HG03159 (cell line): ENCODE data around the gene TMPRSS4.
A peak's percentile ranks its signal among the peaks of the same experiment; 100 is the strongest.

ENCODE experiments used
- ATAC-seq: cut with Tn5 transposase; IDR thresholded peaks from one replicate; pipeline ENCODE4 v1.9.1; 2021; ENCODE audit warnings: mild to moderate bottlenecking, moderate library complexity; ENCODE audit not compliant: unreplicated experiment

Gene TMPRSS4

DNA sequence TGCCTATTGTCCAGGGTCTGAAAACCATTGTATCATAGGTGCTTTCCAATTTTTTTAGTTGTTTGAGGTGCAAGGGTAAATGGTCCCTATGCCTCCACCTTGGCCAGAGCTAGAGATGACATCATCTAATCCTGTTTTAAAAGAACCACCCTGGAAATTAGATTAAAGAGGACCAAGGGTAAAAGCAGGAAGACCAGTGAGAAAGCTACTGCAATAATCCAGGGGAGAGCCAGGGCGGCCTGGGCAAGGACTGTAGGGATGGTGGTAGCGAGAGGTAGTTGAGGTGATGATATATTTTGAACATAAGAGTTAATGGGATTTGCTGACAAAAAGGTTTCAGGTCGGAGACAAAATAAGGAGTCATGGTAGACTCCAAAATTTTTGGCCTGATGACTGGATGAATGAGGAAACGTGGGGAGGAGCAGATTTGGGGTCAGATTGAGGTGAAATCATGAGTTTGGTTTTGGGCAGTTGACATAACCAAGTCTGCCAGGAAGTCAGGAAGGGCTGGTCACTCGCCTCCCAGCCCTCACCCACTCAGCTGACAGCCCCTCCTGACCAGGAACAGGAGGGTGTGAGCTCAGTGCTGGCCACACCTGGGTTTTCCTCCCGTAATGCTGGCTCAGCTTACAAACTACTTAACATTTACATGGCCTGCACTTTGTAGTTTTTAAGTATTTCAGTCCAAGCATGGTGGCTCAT, 52.7 kb downstream of the TMPRSS4 start:
- no peak for ATAC-seq

DNA sequence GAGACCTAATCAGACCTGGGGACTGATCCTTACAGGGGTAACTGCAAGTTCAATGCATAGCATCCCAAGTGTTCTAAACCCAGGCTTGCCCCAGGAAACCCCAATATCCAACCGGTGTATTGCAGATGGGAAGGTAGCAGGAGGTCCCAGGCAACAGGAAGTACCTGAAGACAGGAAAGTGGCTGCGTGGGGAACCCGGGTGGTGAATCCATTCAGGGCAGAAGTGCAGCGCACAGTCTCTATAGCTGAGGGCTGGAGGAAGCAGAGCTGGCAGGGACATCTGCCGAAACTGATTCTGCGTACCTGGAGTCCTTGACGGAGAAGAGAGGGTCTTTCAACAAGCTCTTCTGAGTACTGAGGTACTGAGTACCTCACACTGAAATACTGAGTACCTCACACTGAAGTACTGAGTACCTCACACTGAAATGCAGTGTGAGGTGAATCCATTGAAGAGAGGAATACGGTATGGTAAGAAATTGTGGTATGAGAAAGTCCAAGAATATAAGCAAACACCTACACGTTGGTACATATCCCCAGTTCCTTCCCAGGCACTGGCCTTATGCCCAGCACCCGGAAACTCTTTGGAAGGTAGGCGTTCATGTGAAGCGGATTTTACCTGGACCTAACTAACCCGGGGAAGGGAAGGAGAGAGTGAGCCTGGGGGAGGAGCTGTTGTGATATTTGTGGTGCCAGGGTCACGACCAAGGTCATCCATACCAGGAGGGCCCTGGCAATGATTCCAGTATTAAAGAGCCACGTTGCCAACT, 55.7 kb downstream of the TMPRSS4 start:
- no peak for ATAC-seq

DNA sequence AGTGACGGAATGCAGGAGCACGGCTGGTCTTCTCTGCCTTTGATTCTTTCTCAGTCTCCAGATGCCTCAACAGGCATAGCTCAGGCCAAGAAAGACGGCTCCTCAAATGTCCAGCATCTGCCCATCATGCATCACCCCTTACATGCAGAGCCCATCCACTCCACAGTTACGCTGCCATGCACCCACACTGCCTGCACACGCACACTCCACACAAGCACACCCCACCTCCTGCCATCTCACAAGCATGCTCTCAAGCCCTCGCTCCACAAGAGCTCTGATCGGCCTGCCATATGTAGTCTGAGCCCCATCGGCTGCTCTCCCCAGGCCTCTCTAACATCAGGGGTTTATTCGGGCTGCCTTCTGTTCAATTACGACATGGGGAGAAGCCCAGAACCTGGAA, 56.9 kb downstream of the TMPRSS4 start:
- ATAC-seq = no peak

DNA sequence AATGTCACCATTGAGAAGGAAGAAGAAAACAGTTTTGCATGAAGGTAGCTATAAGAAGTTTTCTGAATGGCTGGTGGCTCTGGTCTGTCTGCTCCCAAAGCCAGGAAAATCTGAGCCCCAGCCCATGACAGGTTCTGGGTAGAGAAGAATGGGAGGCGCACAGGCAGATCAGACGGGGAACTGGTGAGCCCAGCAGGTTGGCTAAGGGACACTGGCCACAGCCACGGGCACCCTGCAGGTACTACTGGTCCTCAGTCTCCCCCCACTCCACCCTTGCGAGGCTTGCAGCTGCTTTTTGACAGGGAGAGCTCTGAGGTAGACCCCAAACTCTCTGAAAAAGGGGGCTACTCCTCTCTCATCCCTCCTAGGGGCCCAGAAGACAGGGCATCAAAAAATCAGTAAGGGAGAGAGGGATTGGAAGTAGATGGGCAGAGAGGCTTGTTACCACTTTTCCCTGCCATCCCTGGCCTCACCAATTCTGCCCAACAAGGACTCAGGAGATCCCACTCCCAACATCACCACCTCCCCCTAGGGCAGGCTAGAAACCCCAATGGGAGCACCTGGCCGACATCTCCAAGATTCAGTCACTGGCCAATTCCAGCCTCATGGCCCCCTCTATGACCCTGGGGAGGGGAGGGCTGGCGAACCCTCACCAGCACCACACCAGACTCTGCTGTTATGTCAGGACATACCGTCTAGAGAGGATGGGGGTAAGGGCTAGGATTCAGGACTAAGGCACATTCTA, 58.3 kb downstream of the TMPRSS4 start:
- no peak for ATAC-seq

DNA sequence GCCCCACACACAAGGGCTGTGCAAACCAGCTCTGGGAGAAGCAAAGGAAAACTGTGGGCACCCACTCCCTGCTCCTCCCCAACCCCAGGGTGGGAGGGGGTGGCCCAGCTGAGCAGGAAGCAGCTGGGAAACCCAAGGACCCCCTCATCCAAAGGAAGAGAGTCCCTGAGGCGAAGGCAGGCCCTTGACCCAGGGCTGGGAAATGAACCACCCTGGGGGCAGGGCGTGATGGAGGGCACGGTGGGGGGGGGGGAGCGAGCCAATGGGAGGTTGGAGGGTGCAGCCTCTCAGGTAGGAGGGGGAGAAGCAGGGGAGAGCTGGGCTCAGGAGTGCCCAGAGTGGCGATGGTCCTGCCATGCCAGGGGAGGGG, 58.9 kb downstream of the TMPRSS4 start:
- ATAC-seq = no peak

DNA sequence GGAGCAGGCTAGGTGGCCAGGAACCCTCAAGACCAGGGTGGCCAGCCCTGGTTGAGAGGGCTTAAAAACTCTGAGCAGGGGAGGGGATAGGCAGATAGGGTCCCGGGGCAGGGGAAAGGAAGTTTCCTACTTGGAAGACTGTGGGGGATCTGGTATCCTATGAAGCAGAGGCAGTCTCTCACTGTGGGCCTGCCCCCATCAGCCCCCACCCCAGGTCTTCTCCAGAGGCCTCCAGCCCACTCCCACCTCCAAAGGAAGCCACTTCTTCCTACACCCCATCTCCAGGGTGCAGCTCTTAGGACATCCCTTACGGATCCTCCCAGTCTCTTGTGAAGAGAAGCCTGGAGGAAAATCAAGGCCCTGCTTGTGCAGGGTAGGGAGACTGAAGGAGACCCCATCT, 59.5 kb downstream of the TMPRSS4 start:
- no peak for ATAC-seq

DNA sequence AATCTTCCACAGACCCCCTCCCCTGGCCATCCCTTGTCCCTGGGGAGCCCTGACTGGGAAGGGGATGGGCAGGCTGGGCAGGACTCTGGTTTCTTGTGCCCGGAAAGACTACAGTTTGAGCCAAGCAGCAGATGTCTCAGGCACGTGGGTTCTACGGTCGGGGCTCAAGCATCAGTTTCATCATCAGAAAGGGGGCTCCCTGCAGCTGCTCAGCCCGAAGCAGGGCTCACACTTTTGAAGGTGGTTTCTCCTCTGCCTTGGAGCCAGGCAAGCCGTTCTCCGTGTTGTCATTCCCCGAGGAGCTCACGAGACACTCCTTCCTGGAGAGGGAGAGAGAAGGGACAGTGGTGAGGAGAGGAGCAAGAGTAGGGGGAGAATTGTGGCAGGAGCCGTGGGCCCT, 59.9 kb downstream of the TMPRSS4 start:
- no peak for ATAC-seq

DNA sequence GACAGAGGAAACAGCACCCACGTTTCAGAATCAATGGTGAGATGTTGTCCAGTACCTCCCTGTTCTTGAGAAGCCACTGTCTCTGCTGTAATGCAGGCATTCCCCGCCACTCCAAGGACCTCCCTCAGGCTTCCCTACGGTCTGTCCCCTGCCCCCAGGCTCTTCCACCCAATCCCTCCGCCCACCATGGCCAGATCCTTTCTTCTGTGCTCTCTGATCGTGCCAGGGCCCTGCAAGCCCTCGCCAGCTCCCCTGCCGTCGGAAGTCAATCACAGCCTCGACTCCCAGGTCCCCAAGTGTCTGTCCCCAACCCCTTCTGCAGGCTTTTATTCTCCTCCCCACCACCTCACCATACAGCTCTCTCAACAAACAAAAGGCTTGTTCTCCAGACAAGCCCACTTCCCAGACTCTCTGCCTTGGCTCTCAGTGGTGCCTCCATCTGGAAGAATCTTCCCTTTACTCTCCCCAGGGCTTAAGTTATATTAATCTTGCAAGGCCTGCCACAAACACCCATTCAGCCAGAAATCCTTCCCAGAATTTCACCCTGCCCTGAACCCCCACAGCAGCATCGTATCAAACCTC, 62.1 kb downstream of the TMPRSS4 start:
- ATAC-seq = no peak

DNA sequence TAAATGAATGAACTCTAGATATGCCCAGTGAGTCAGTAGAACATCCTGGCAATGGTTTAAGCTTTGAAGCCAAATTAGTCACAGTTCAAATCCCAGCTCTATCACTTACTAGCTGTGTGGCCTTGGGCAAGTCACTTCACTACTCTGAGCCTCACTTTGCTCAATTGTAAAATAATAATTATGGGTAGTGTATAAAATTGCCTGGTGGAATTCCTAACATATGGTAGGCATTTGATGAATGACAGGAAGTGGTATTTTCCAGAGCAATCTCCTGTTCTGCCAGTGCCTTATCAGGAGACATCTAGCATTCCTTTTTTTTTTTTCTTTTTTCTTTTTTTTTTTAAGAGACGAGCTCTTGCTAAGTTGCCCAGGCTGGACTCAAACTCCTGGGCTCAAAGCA, 62.7 kb downstream of the TMPRSS4 start:
- no peak for ATAC-seq

DNA sequence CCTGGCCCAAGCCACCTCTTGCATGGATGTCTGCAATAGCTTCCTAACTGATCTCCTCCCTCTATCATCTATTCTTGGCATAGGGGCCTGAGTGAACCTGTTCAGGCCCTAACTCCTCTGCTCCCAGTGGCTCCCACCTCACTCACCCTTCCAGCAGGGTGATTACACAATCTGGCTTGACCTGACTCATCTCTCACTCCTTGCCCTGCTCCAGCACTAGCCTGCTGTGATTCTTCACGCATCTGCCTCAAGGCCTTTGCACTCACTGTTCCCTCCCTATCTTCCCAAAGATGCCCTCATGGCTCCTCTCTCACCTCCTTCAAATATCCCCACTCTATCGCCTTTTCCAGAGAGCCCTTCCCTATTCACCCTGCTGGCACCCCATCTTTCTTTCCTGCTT, 65.2 kb downstream of the TMPRSS4 start:
- ATAC-seq = no peak

DNA sequence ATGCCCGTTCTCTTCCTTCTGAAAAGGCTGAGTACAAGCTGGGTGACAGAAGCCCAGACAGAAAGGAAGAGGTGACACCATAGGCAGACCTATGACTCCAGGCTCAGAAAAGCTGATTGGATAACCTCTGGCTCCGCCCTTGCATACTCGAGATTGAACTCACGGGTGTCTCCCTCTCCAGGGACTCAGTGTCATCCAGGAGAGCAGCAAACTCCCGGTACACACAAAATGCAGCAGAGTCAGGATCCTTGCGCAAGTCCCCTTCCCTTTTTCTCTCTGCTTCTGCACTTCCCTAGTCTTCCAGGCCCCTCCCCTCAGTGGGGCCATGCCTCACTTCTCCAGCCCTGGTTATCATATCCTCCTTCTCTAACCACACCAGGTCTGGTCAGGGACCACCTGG, 65.9 kb downstream of the TMPRSS4 start:
- ATAC-seq = no peak

DNA sequence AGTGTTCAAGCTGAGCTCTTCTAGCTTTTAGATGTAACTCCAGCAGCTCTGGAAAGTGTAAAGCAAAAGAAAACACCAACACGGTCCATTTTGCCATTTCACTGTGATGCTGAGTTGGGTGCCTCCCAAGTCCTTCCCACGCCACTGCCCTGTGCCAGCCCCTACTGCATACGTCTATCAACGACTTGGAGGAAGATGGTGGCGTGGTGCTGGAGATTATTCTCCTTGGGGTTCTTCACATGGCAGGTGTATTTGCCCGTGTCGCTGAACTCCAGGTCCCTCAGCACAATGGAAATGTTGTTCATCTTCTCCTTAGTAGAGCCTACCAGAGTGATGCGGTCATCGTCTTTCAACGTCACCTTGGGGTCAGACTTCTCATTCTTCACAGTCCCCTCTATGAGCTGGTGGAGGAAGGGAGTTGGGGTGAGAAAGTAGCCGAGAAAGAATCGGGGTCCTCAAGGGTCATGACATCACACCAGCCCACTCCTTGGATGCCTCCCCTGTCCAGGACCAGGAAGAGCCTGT, 66.8 kb downstream of the TMPRSS4 start:
- no peak for ATAC-seq

DNA sequence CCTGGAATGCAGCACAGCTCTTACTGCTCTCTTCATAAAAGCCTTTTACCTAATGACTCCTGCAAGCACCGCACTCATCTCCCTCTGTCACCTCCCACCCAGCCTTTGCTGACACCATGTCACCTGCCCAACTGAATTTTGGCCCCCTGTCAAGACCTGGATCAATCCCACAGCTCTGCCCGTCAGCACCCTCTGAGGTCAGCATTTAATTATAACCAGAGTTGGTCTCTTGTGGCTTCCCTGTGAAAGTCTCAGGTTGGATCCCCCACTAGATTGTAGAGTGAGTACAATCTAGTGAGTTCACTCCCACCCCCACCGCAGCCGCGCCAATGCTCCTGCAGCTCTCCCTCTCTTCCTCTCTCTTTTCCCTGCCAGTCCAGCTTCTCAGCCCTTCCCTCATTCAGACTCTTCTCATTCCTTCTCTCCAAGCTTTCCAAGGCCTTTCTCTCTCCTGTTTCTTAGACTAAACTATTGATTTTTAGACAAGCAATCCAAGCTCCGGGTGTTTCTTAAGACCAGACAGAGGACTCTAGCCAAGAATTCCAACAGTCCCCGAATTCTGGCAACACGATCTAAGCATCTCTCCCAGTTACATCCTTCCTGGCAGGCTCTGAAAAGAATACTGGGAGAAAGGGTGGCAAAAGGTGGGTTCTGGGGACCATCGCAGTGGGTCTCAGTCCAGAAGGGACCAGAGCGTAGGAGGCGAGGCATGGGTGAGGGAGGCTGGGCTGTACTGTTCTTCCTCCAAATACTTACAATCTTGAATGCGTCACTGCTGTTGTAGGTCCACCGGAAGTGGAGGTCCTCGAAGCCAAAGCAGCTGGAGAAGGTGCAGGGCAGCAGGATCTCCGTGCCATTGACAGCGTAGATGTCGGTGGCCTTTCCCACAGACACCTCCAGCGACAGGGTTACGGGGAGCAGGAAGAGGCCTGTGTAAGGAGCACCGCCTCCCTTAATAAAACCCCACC, 67.7 kb downstream of the TMPRSS4 start:
- no peak for ATAC-seq

DNA sequence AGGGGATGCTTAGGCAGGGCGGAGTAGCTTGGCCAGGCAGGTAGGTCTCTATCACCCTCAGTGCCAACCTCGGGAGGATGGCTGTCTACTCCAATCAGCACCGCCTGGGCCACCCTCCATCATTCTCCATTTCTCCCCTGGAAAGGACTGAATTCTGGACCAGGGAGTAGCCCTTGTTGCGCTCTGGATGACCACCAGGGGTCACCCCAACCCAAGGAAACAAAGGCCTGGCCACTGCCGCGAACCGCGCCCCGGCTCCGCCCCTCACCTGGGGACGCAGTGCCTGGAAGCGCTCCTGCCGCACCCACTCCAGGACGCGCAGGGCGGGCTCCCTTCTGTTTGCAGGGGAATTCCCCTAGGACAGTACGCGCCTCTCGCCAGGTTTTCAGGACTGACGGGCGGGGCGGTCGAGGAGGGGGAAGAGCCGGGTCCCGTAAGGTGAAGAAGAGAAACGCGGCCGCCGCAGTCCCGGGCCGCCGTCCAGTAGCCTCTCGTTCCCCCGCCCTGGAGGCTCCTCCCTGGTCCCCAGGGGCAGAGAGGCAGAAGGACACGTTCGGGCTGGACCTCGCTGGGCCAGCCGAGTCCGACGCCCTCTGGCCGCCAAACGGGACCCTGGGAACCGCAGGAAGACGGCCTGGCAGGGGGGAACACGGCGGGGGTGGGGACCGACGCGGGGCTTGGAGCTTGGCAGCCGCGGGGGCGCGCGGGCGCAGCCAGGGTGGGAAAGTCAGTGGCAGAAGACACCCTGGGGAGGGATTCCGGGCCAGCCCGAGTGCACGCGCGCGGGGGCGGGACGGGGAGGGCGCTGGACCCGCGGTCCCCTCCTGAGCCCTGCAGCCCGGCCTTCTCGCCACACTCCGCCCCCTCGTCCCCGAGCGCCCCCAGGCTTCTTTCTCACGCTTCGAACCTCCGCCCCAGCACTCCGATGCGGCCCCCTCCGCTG, 68.7 kb downstream of the TMPRSS4 start:
- ATAC-seq = peak; percentile 88

DNA sequence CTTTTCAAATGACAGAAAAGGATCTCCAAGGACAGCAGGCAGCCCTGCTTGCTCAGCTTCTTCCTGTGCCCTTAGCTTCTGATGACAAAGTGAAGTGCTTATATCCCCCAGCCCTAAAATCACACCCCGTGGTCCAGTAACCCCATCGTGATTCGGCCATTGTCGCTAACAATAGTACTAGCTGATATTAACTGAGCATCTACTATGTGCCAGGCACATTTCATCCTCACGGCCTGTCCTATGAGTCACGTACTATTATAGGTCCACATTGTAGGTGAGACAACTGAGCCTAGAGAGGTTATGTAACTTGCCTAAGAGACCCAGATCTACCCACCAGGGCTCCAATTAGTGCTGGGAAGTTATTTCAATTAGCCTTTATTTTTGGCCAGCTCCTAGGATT, 69.7 kb downstream of the TMPRSS4 start:
- no peak for ATAC-seq

DNA sequence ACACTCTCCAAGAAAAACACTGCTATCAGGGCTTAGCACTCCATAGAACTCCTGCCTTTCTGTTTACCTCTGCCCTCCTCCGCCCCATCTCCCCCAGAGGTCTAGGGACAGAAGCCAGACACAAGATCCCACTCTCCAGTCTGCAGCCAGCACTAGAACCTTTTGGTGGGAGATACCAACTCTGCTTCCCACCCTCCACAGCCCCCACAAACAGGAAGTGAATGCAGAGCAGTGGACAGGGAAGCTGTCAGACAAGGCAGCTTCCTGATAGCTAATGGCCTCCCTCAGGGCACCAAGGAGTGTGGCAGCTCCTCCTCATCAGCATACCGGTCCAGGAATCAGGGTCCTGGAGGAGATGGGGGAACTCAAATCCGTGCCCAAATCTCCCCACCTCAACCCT, 70.6 kb downstream of the TMPRSS4 start:
- no peak for ATAC-seq

DNA sequence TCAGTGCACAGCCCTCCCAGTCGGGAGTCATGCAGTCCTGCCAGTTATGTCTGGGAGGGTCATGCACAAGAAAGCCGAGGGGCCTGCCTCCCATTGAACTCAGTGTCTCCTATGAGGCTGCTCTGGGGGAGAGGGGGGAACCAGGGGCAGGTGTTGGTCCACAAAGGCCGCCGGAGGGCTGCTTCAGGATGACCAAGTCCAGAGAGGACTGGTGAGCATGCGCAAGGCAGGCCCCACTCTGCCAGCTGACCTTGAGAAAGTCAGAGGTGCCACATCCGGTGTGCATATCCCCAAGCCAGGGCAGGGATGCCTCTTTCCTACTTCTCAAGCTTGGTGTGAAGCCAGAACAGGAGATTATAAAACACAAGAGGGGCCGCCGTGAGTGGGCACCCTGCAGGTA, 71.4 kb downstream of the TMPRSS4 start:
- ATAC-seq = no peak

DNA sequence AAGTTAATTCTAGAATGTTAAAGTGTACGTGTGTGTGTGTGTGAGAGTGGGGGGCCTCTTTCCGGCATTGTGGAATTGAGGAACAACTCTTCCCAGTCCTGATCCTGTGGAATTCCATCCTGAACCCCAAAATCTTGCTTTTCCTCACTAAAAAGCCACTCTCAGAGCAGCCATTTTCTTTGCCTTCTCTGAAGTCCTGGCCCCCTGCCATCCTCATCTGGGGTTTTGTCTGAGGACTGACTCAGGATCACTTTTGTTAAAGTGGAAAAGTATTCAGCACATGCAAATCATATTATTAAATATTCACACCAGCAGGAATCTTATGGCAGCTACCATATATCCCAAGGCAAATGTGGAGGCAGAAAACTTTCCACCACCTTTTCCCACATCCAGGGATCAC, 72.0 kb downstream of the TMPRSS4 start:
- ATAC-seq = no peak

DNA sequence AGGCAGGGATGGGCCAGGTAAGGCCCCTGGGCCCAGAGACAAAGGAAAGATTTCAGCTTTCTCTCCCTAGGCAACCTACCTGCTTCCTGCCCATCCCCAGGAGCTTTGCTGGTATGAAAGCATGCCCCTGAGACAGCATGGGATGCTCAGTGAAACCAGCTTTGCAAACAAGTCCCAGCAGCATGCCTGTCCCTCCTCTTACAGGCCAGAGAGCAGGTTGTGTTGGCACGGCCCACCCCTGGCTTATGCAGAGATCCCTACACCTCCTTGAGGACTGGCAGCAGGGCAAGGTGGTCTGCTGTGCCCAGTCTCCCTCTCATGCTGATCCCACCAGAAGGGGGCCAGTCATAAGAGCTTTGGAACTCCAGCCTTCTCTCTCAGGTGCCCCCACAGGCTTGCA, 72.6 kb downstream of the TMPRSS4 start:
- ATAC-seq = no peak
